Psoas muscle (tissue), 8 donors: ENCODE data around the gene PLPP4. TPM values are rescaled to one million over a fixed set of nuclear protein-coding genes. Genes with fewer than 3 reads are reported as not detected.

ENCODE experiments used
- ATAC-seq, 4 donors: fragments of 200-7000 bp; cut with Tn5 transposase; one replicate each; pipeline ENCODE4 v1.9.1; 2020; ENCODE audit warnings: moderate library complexity in 3 of 4, mild to moderate bottlenecking in 2 of 4
- DNase-seq, 2 donors: peaks; one replicate each; pipeline ENCODE4 v3.0.0-alpha.2; 2020
- H3K27ac ChIP-seq: fragments of 200-600 bp; one replicate; pipeline ENCODE4 v1.8.0; 2022
- H3K27me3 ChIP-seq, 3 donors: fragments of 200-600 bp in 1 of 3; one replicate each; pipeline versions ENCODE4 v1.6.1 to v1.8.0; 2013 to 2022; ENCODE audit warnings: low read length in 2 of 3, mild to moderate bottlenecking in 2 of 3, moderate library complexity in 1 of 3; ENCODE audit not compliant: insufficient read depth in 3 of 3
- H3K36me3 ChIP-seq, 2 donors: fragments of 200-600 bp in 1 of 2; one replicate each; pipeline versions ENCODE4 v1.6.1 to v1.8.0; 2013 to 2022; ENCODE audit warnings: low read depth in 1 of 2, mild to moderate bottlenecking in 1 of 2, moderate library complexity in 1 of 2; ENCODE audit not compliant: insufficient read depth in 1 of 2
- H3K4me1 ChIP-seq: fragments of 200-600 bp; one replicate; pipeline ENCODE4 v1.8.0; 2022
- H3K4me3 ChIP-seq: fragments of 200-600 bp; one replicate; pipeline ENCODE4 v1.8.0; 2022; ENCODE audit warnings: mild to moderate bottlenecking
- H3K9me3 ChIP-seq: fragments of 200-600 bp; one replicate; pipeline ENCODE4 v1.8.0; 2022
- CTCF ChIP-seq: fragments of 200-600 bp; IDR thresholded peaks from one replicate; pipeline ENCODE4 v1.8.0; 2022; ENCODE audit warnings: antibody characterized with exemption
- WGBS, 3 donors: extraction: QIAGEN DNeasy Blood & Tissue Kit; methylation state at CpG; one replicate each; pipeline versions ENCODE4 v1.1.6 to v1.1.7; 2013; 5-methylcytosine and 5-hydroxymethylcytosine counted together
- intact Hi-C, 2 donors: fragments of 100-400 bp; cut with DNase I; formaldehyde crosslinking; loops; one replicate each; pipeline versions ENCODE4 v1.11.0 to v1.14.2; 2022
- long read RNA-seq, 2 donors: library from polyadenylated mRNA; unstranded; transcript quantifications; one replicate each; pipeline ENCODE4 v2.0.0, GENCODE V29; 2021
- polyA plus RNA-seq, 3 donors: library from polyadenylated mRNA; stranded (reverse); fragments of 200-250 nt; gene quantifications; one replicate each; pipeline ENCODE4 v1.2.3, GENCODE V29; 2013
- total RNA-seq, 4 donors: library from RNA; stranded (reverse); fragmentation: NEBNext Ultra II Directional in 2 of 4; extraction: Animal tissue kit (Norgen Biotek cat#: 25700) in 2 of 4; gene quantifications; one replicate each; pipeline versions ENCODE4 v1.2.1 to v1.2.4, GENCODE V29; 2021 to 2023
- donor health status: healthy with polysubstance abuse.
- donor health status: DM: no; HTN: no; CAD: no; lungs with moderate emphysema.
- donor health status: Bipolar disorder and iron deficiency.
- donor health status: healthy.
- donor health status: DM: yes; HTN: yes; CAD: no.
- donor health status: DM: no; HTN: no; CAD: no.
- donor health status: DM: no; HTN: no; CAD: no.
- donor health status: DM: yes; HTN: yes; CAD: no.

PLPP4 gene
- not detected for total RNA-seq
- not detected for polyA plus RNA-seq
- long read RNA-seq, donor 1 = 0 reads
- long read RNA-seq, donor 2 = 0 reads

- no peak for TF ChIP-seq CTCF
- no peak within 1 kb of the TSS for H3K27ac ChIP-seq
- no peaks in the 10 kb centered on the region for H3K9me3 ChIP-seq
- H3K27me3 ChIP-seq = peaks cover 0 to 48% (median 20%) of the 10 kb centered on the region in 3 donors
- peak in 1 of 4 donors; percentile 27 for ATAC-seq
- intact Hi-C loops = no loop called here
- WGBS, 3 donors = 0% methylated on average over 58 to 92 of the region's 92 CpGs
- no peaks in the 10 kb centered on the region for H3K36me3 ChIP-seq
- H3K4me1 ChIP-seq = no peaks in the 10 kb centered on the region
- peak within 1 kb of the TSS; percentile 47 for H3K4me3 ChIP-seq
- no peak for DNase-seq
Measured at GRCh38 chr10:120456626-120457430, at the start of gene PLPP4. Gene PLPP4 (plus strand): TSS chr10:120457227. CDS start chr10:120457306, 79 bp downstream.

- no peak for ATAC-seq
- intact Hi-C loops = no loop called here
- 76 to 83% (median 82%) methylated on average over 4 of the region's 4 CpGs for WGBS, 3 donors
- H3K4me3 ChIP-seq = no peak overlapping the region
- DNase-seq = no peak
- H3K27ac ChIP-seq = no peak overlapping the region
- no peaks in the 10 kb centered on the region for H3K27me3 ChIP-seq
- no peak for TF ChIP-seq CTCF
- H3K36me3 ChIP-seq = no peaks in the 10 kb centered on the region
- H3K9me3 ChIP-seq = no peaks in the 10 kb centered on the region
- H3K4me1 ChIP-seq = no peaks in the 10 kb centered on the region
Measured at GRCh38 chr10:120409816-120410215, 47.2 kb upstream of the PLPP4 start.

GRCh38 chr10:120414946-120415345 is 42.1 kb upstream of the PLPP4 start:
- Histone ChIP-seq H3K4me1 (no peaks in the 10 kb centered on the region), H3K4me3 (no peak overlapping the region), H3K27ac (no peak overlapping the region), H3K27me3 (no peaks in the 10 kb centered on the region), H3K36me3 (no peaks in the 10 kb centered on the region), H3K9me3 (no peaks in the 10 kb centered on the region)
- intact Hi-C loops = no loop called here
- 69 to 78% (median 76%) methylated on average over 3 of the region's 3 CpGs for WGBS, 3 donors
- ATAC-seq (no peak), DNase-seq (no peak)
- TF ChIP-seq CTCF = no peak

- no peaks in the 10 kb centered on the region for H3K4me1 ChIP-seq
- no peaks in the 10 kb centered on the region for H3K9me3 ChIP-seq
- no peaks in the 10 kb centered on the region for H3K36me3 ChIP-seq
- TF ChIP-seq CTCF = no peak
- no peak overlapping the region for H3K27ac ChIP-seq
- no peak for DNase-seq
- intact Hi-C loops = no loop called here
- no peak overlapping the region for H3K4me3 ChIP-seq
- no peaks in the 10 kb centered on the region for H3K27me3 ChIP-seq
- WGBS, 3 donors = 72 to 83% (median 76%) methylated on average over 5 of the region's 5 CpGs
- ATAC-seq = no peak
Measured at GRCh38 chr10:120415709-120416330, 41.2 kb upstream of the PLPP4 start.
